ENCODE data around the gene PRR33. TPM values are rescaled to one million over a fixed set of nuclear protein-coding genes. Genes with fewer than 3 reads are reported as not detected.

The PRR33 gene
- total and polyA plus RNA-seq, 2 donors (not counting 1 experiment from before 2014, with no cell fraction given) = not detected

DNA sequence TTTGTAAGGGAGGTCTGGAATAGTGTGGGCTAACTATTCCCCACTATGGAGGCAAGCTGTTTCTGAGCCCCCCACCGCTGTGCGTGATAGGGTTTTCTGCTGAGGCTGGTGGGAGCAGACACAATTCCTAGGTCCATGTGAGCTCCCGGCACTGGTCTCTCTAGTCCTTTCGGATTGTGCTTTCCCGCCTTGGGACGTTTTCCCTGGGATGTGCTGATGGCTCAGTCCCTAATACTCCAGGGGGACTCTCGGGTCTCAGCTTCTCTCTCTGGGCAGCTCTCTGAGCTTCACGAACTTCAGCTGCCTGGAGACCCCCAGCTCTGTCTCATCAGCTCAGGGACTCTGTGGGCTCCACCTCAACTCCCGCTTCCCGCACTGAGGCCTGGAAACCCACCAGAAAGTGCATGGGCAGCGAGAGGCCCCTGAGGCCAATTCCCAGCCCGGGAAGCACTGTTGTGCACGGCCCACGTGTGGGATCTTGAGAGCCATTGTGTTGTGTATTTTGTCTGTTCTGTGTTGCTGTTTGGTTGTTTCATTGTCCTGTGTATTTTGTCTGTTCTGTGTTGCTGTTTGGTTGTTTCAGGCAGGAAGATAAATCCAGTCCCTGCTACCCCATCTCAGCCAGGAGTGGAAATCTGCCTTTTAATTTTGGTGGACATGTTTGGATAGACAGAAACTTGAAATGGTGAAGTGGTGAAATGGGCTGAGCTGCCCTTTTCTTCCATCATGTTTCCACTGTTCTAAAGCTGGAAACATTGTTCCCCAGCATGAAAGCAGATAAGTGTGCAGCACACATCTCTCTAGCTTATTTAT lies 15.1 kb upstream of the PRR33 start:
- no peak for TF ChIP-seq EZH2 (IDR thresholded peaks at IDR 0.05; ENCODE audit: low read length, missing control alignments)
- TF ChIP-seq, protein P1, sequence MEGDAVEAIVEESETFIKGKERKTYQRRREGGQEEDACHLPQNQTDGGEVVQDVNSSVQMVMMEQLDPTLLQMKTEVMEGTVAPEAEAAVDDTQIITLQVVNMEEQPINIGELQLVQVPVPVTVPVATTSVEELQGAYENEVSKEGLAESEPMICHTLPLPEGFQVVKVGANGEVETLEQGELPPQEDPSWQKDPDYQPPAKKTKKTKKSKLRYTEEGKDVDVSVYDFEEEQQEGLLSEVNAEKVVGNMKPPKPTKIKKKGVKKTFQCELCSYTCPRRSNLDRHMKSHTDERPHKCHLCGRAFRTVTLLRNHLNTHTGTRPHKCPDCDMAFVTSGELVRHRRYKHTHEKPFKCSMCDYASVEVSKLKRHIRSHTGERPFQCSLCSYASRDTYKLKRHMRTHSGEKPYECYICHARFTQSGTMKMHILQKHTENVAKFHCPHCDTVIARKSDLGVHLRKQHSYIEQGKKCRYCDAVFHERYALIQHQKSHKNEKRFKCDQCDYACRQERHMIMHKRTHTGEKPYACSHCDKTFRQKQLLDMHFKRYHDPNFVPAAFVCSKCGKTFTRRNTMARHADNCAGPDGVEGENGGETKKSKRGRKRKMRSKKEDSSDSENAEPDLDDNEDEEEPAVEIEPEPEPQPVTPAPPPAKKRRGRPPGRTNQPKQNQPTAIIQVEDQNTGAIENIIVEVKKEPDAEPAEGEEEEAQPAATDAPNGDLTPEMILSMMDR (conservative IDR thresholded peaks at IDR 0.05 in 1 of 2, IDR thresholded peaks at IDR 0.05 in 1 of 2; ENCODE audit: low read depth in 1 of 2, low read length in 2 of 2) = no peak
- Histone ChIP-seq H3K79me2 (ENCODE audit: control insufficient read depth, insufficient read depth, low read length) (no peaks in the 10 kb centered on the region), H3K27me3 (ENCODE audit: control insufficient read depth, insufficient read depth, low read length) (peaks cover 2% of the 10 kb centered on the region), H3K4me2 (ENCODE audit: extremely low read depth, insufficient read depth, low read length) (no peak overlapping the region), H3K27ac (ENCODE audit: insufficient read depth, low read length) (no peak overlapping the region), H4K20me1 (ENCODE audit: control insufficient read depth, extremely low read depth, insufficient read depth, low read length) (no peaks in the 10 kb centered on the region), H2AFZ (ENCODE audit: low read length) (no peak overlapping the region), H3K4me3 (replicated peaks in 1 of 4; ENCODE audit: control extremely low read depth in 1 of 4, insufficient read depth in 1 of 4, low read depth in 3 of 4, low read length in 4 of 4) (no peak overlapping the region), H3K9ac (ENCODE audit: insufficient read depth, low read length) (no peak overlapping the region), H3K9me3 (ENCODE audit: control insufficient read depth, insufficient read depth, low read depth, low read length) (no peaks in the 10 kb centered on the region), H3K4me1 (ENCODE audit: control insufficient read depth, extremely low read depth, insufficient read depth, low read length) (no peaks in the 10 kb centered on the region), H3K36me3 (ENCODE audit: control insufficient read depth, insufficient read depth, low read length) (no peaks in the 10 kb centered on the region)
- DNase-seq (ENCODE audit: low read depth in 2 of 2) = no peak

GRCh38 chr11:1906181-1906580 lies 14.5 kb upstream of the PRR33 start:
- Histone ChIP-seq H3K9me3 (ENCODE audit: control insufficient read depth, insufficient read depth, low read depth, low read length) (no peaks in the 10 kb centered on the region), H3K36me3 (ENCODE audit: control insufficient read depth, insufficient read depth, low read length) (no peaks in the 10 kb centered on the region), H3K27me3 (ENCODE audit: control insufficient read depth, insufficient read depth, low read length) (peaks cover 2% of the 10 kb centered on the region), H4K20me1 (ENCODE audit: control insufficient read depth, extremely low read depth, insufficient read depth, low read length) (no peaks in the 10 kb centered on the region), H3K27ac (ENCODE audit: insufficient read depth, low read length) (no peak overlapping the region), H3K4me1 (ENCODE audit: control insufficient read depth, extremely low read depth, insufficient read depth, low read length) (no peaks in the 10 kb centered on the region), H2AFZ (ENCODE audit: low read length) (no peak overlapping the region), H3K4me2 (ENCODE audit: extremely low read depth, insufficient read depth, low read length) (no peak overlapping the region), H3K79me2 (ENCODE audit: control insufficient read depth, insufficient read depth, low read length) (no peaks in the 10 kb centered on the region), H3K4me3 (replicated peaks in 1 of 4; ENCODE audit: control extremely low read depth in 1 of 4, insufficient read depth in 1 of 4, low read depth in 3 of 4, low read length in 4 of 4) (no peak overlapping the region), H3K9ac (ENCODE audit: insufficient read depth, low read length) (no peak overlapping the region)
- TF ChIP-seq EZH2 (IDR thresholded peaks at IDR 0.05; ENCODE audit: low read length, missing control alignments) = no peak
- TF ChIP-seq, protein P1 (conservative IDR thresholded peaks at IDR 0.05 in 1 of 2, IDR thresholded peaks at IDR 0.05 in 1 of 2; ENCODE audit: low read depth in 1 of 2, low read length in 2 of 2) = no peak
- no peak for DNase-seq (ENCODE audit: low read depth in 2 of 2)

- Histone ChIP-seq H3K4me2 (ENCODE audit: extremely low read depth, insufficient read depth, low read length) (no peak overlapping the region), H3K27me3 (ENCODE audit: control insufficient read depth, insufficient read depth, low read length) (peaks cover 6% of the 10 kb centered on the region), H3K27ac (ENCODE audit: insufficient read depth, low read length) (no peak overlapping the region), H3K79me2 (ENCODE audit: control insufficient read depth, insufficient read depth, low read length) (no peaks in the 10 kb centered on the region), H3K9me3 (ENCODE audit: control insufficient read depth, insufficient read depth, low read depth, low read length) (no peaks in the 10 kb centered on the region), H3K4me1 (ENCODE audit: control insufficient read depth, extremely low read depth, insufficient read depth, low read length) (no peaks in the 10 kb centered on the region), H2AFZ (ENCODE audit: low read length) (no peak overlapping the region), H3K4me3 (replicated peaks in 1 of 4; ENCODE audit: control extremely low read depth in 1 of 4, insufficient read depth in 1 of 4, low read depth in 3 of 4, low read length in 4 of 4) (no peak overlapping the region), H3K36me3 (ENCODE audit: control insufficient read depth, insufficient read depth, low read length) (no peaks in the 10 kb centered on the region), H3K9ac (ENCODE audit: insufficient read depth, low read length) (no peak overlapping the region), H4K20me1 (ENCODE audit: control insufficient read depth, extremely low read depth, insufficient read depth, low read length) (no peaks in the 10 kb centered on the region)
- TF ChIP-seq, protein P1 (conservative IDR thresholded peaks at IDR 0.05 in 1 of 2, IDR thresholded peaks at IDR 0.05 in 1 of 2; ENCODE audit: low read depth in 1 of 2, low read length in 2 of 2) = no peak
- no peak for TF ChIP-seq EZH2 (IDR thresholded peaks at IDR 0.05; ENCODE audit: low read length, missing control alignments)
- no peak for DNase-seq (ENCODE audit: low read depth in 2 of 2)
Measured at GRCh38 chr11:1899686-1900085, 8.0 kb upstream of the PRR33 start.

Measured in fibroblast of lung (primary cell).